ENCODE measurements around the gene NDUFB7.
"Not testable (repeated sequence)": the region's sequence is repeated elsewhere in the genome, so short reads cannot be mapped to it uniquely, and the experiment has no call there.

The NDUFB7 gene

GRCh38 chr19:14553042-14553938 is 18.6 kb downstream of the NDUFB7 start:
- no peak for DNase-seq

GRCh38 chr19:14552006-14552360 is 19.9 kb downstream of the NDUFB7 start:
- DNase-seq, result not testable (repeated sequence)

GRCh38 chr19:14551134-14552005 is 20.5 kb downstream of the NDUFB7 start:
- peak in 1 of 2 donors; percentile 52 for DNase-seq

GRCh38 chr19:14550201-14550754 is 21.6 kb downstream of the NDUFB7 start:
- no peak for DNase-seq

GRCh38 chr19:14545716-14546082 is 26.2 kb downstream of the NDUFB7 start:
- no peak for DNase-seq

GRCh38 chr19:14544977-14545715 is 26.7 kb downstream of the NDUFB7 start:
- peak; percentile 92 to 93 for DNase-seq

GRCh38 chr19:14544047-14544446 is 27.8 kb downstream of the NDUFB7 start:
- no peak for DNase-seq

GRCh38 chr19:14542711-14543328 is 29.0 kb downstream of the NDUFB7 start:
- peak in 1 of 2 donors; percentile 28 for DNase-seq

GRCh38 chr19:14541979-14542378 is 29.9 kb downstream of the NDUFB7 start:
- DNase-seq, result not testable (repeated sequence)

- DNase-seq, result no peak
Observed at GRCh38 chr19:14540741-14541525, 30.9 kb downstream of the NDUFB7 start.

- no peak for DNase-seq
Observed at GRCh38 chr19:14536926-14537692, 34.8 kb downstream of the NDUFB7 start.

- no peak for DNase-seq
Observed at GRCh38 chr19:14533450-14533849, 38.4 kb downstream of the NDUFB7 start.

- no peak for DNase-seq
Observed at GRCh38 chr19:14530506-14530905, 41.4 kb downstream of the NDUFB7 start.

- DNase-seq, result no peak
Observed at GRCh38 chr19:14530005-14530348, 41.9 kb downstream of the NDUFB7 start.

- peak; percentile 100 for DNase-seq
Observed at GRCh38 chr19:14529254-14530004, 42.4 kb downstream of the NDUFB7 start, which contains the start of gene TECR. TSS of gene TECR (plus strand) at chr19:14529594. CDS start at chr19:14529697, 103 bp downstream.

GRCh38 chr19:14528419-14529253 is 43.2 kb downstream of the NDUFB7 start:
- DNase-seq, result no peak

- DNase-seq, result no peak
Observed at GRCh38 chr19:14526423-14526822, 45.4 kb downstream of the NDUFB7 start.

GRCh38 chr19:14525729-14526128 is 46.1 kb downstream of the NDUFB7 start:
- DNase-seq, result no peak

- DNase-seq, result no peak
Observed at GRCh38 chr19:14520543-14520942, 51.3 kb downstream of the NDUFB7 start.

Data from hippocampal formation (tissue), 2 donors.